ENCODE measurements around the gene C2orf68.
"Not testable (repeated sequence)": the region's sequence is repeated elsewhere in the genome, so short reads cannot be mapped to it uniquely, and the experiment has no call there.

C2orf68 gene

DNA sequence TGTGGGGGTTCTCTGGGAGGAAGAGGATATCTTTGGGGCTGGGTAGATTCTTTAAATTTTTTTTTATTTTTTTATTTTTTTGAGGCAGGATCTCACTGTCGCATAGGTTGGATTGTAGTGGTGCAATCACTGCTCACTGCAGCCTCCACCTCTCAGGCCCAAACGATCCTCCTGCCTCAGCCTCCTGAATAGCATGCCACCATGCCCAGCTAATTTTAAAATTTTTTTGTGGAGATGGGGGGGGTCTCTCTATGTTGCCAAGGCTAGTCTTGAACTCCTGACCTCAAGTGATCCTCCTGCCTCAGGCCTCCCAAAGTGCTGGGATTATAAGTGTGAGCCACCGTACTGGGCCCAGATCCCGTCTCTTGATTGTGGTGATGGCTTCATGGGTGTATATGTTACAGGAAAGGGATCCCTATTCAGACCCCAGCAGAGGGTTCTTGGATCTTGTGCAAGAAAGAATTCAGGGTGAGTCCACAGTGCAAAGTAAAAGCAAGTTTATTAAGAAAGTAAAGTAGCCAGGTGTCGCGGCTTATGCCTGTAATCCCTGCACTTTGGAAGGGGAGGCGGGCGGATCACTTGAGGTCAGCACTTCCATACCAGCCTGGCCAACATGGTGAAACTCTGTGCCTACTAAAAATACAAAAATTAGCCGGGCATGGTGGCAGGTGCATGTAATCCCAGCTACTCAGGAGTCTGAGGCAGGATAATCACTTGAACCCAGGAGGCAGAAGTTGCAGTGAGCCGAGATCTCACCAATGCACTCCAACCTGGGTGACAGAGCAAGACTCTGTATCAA, 2.0 kb upstream of the C2orf68 start:
- Mint-ChIP-seq H3K27me3 (no peaks in the 10 kb centered on the region), H3K27ac (no peak overlapping the region), H3K9me3 (no peaks in the 10 kb centered on the region), H3K4me3 (no peak overlapping the region), H3K36me3 (peaks cover 5 to 10% of the 10 kb centered on the region in 2 donors), H3K4me1 (peaks cover 6 to 37% of the 10 kb centered on the region in 2 donors)
- DNase-seq (no peak), ATAC-seq (replicated peaks) (no peak)

GRCh38 chr2:85611217-85611704, 605 bp downstream of the C2orf68 start:
- DNase-seq (no peak), ATAC-seq (replicated peaks) (peak in 1 of 2 donors; percentile 14)
- Mint-ChIP-seq H3K4me1 (peaks cover 10 to 49% of the 10 kb centered on the region in 2 donors), H3K27ac (peak overlapping the region; percentile 98), H3K27me3 (no peaks in the 10 kb centered on the region), H3K4me3 (peak overlapping the region; percentile 86 to 100), H3K36me3 (peaks cover 15 to 20% of the 10 kb centered on the region in 2 donors), H3K9me3 (no peaks in the 10 kb centered on the region)

DNA sequence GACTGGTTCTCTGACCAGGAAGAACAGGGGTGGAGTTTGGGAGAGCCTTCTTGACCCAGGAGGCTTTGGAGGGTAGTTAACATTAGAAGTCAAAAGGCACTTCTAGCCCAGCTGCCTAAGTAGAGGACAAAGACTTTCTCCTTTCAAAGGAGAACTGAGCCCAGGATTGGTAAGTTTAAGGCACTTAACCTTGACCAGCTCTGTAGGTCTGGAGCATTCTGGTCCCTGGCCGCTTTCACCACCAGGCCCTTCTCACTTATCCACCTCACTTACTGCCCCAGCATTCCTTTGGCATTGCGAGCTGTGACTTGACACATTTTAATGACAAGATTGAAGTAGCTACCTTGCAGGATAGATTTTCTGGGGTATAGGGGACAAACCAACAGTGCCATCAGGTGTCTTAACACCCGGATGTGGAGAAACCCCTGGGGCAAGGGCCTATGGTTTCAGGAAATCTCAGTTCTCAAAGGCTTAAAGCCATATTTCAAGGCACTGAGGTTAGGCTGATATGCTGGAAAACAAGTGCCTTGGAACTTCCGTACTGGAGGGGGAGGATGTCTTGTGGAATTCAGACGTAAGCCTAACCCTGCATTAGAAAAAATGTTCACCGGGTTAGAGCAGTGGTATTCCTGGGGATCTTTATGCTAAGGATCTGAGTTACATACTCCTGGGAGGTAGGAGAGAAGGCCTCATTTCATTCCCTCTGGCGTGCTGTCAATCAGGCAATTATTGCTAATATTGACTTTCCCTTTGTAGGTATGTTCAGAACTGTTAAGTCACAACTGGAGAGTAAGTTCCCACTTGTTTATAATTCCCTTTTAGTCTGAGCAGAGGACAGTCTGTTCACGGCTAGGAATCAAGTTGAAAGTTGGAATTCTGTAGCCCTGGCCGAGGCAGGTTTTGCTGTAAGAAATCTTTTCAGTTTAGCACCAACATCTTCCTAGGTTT, 4.3 kb downstream of the C2orf68 start:
- Mint-ChIP-seq H3K9me3 (no peaks in the 10 kb centered on the region), H3K4me3 (no peak overlapping the region), H3K36me3 (peaks cover 19 to 30% of the 10 kb centered on the region in 2 donors), H3K4me1 (peaks cover 24 to 52% of the 10 kb centered on the region in 2 donors), H3K27me3 (no peaks in the 10 kb centered on the region), H3K27ac (peak overlapping the region; percentile 44)
- ATAC-seq (replicated peaks) (no peak), DNase-seq (no peak)

- DNase-seq (no peak), ATAC-seq (replicated peaks) (no peak)
- peaks cover 19 to 26% of the 10 kb centered on the region in 2 donors for H3K36me3 Mint-ChIP-seq
- H3K9me3 Mint-ChIP-seq = no peaks in the 10 kb centered on the region
- no peak overlapping the region for H3K4me3 Mint-ChIP-seq
- H3K4me1 Mint-ChIP-seq = peaks cover 33 to 55% of the 10 kb centered on the region in 2 donors
- no peak overlapping the region for H3K27ac Mint-ChIP-seq
- no peaks in the 10 kb centered on the region for H3K27me3 Mint-ChIP-seq
These were observed 5.8 kb downstream of the C2orf68 start for GRCh38 chr2:85606116-85606455.

GRCh38 chr2:85605406-85606115, 6.3 kb downstream of the C2orf68 start:
- H3K36me3 Mint-ChIP-seq = peaks cover 19 to 26% of the 10 kb centered on the region in 2 donors

GRCh38 chr2:85604568-85605339, 7.1 kb downstream of the C2orf68 start:
- Mint-ChIP-seq H3K4me1 (peaks cover 38 to 61% of the 10 kb centered on the region in 2 donors), H3K36me3 (peaks cover 19 to 26% of the 10 kb centered on the region in 2 donors), H3K27ac (no peak overlapping the region), H3K27me3 (no peaks in the 10 kb centered on the region), H3K9me3 (no peaks in the 10 kb centered on the region), H3K4me3 (no peak overlapping the region)
- no peak for DNase-seq
- no peak for ATAC-seq (replicated peaks)

More at GRCh38 chr2:85605406-85606115, 6.3 kb downstream of the C2orf68 start:
- Mint-ChIP-seq H3K27ac (no peak overlapping the region), H3K27me3 (no peaks in the 10 kb centered on the region), H3K4me3 (no peak overlapping the region), H3K4me1 (peaks cover 34 to 60% of the 10 kb centered on the region in 2 donors), H3K9me3 (no peaks in the 10 kb centered on the region)
- no peak for DNase-seq
- ATAC-seq (replicated peaks) = no peak

GRCh38 chr2:85604133-85604444, 7.8 kb downstream of the C2orf68 start:
- not testable (repeated sequence) for H3K27me3 Mint-ChIP-seq; H3K9me3 Mint-ChIP-seq; ATAC-seq (replicated peaks); DNase-seq
- H3K36me3 Mint-ChIP-seq = peaks cover 16 to 23% of the 10 kb centered on the region in 2 donors
- peak overlapping the region; percentile 81 for H3K27ac Mint-ChIP-seq
- H3K4me3 Mint-ChIP-seq = peak overlapping the region; percentile 91 to 92
- H3K4me1 Mint-ChIP-seq = peaks cover 37 to 58% of the 10 kb centered on the region in 2 donors

DNA sequence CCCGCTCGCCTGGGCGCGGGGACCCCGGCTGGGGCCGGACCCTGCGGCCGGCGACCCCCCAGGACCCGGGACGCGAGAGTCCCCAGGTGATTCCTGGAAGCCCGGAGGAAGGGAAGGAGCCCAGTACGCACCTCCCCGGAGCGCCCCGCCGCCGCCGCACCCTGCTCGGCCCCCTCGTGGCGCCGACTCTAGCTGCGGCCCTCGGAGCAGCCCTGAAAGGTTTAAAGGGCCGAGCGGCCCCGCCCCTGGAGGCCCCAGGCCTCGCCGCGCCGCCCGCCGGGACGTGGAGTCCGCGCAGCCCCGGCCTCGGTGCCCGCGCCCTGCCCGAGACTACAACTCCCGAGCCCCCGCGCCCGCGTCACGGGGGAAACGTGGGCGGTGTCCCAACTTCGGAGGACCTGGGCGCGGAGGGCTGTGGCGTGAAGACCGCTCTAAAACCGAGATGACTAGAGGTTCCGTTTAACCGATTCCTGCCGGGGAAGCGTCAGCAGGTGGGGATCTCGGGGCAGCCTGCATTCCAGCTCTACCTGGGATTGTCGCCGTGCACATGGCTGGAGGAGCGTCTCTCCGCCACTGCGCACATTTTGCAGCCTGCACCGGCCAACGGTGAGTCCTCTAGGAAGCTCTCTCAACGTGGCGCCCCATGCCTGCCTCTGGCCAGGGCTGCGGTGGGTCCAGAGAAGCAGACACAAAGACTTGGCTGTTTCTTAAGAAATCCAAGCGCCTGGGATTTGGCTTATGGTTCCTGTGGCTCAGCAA, 9.2 kb downstream of the C2orf68 start, which contains the start of gene TMEM150A:
Gene TMEM150A (minus strand): TSS at position 223 of the 759 bp plus-strand sequence. CDS start 750 bp downstream, outside the sequence.
- Mint-ChIP-seq H3K36me3 (peaks cover 9 to 15% of the 10 kb centered on the region in 2 donors), H3K4me3 (peak within 1 kb of the TSS; percentile 92 to 94), H3K4me1 (peaks cover 30 to 54% of the 10 kb centered on the region in 2 donors)

GRCh38 chr2:85601771-85602475, 9.9 kb downstream of the C2orf68 start:
- Mint-ChIP-seq H3K36me3 (peaks cover 7 to 17% of the 10 kb centered on the region in 2 donors), H3K27ac (peak overlapping the region; percentile 94), H3K9me3 (no peaks in the 10 kb centered on the region), H3K4me1 (peaks cover 33 to 55% of the 10 kb centered on the region in 2 donors), H3K4me3 (peak overlapping the region; percentile 92 to 94), H3K27me3 (no peaks in the 10 kb centered on the region)
- DNase-seq = no peak
- ATAC-seq (replicated peaks) = peak; percentile 41 to 46

More for the DNA sequence above, 9.2 kb downstream of the C2orf68 start, which contains the start of gene TMEM150A:
- Mint-ChIP-seq H3K27ac (peak within 1 kb of the TSS; percentile 94), H3K9me3 (no peaks in the 10 kb centered on the region), H3K27me3 (no peaks in the 10 kb centered on the region)
- DNase-seq (peak; percentile 91), ATAC-seq (replicated peaks) (peak; percentile 97)

GRCh38 chr2:85600951-85601770, 10.7 kb downstream of the C2orf68 start:
- peak overlapping the region; percentile 94 for H3K27ac Mint-ChIP-seq
- DNase-seq (no peak), ATAC-seq (replicated peaks) (no peak)
- no peaks in the 10 kb centered on the region for H3K9me3 Mint-ChIP-seq
- H3K4me1 Mint-ChIP-seq = peaks cover 38 to 57% of the 10 kb centered on the region in 2 donors
- peak overlapping the region; percentile 92 to 94 for H3K4me3 Mint-ChIP-seq
- H3K27me3 Mint-ChIP-seq = no peaks in the 10 kb centered on the region
- H3K36me3 Mint-ChIP-seq = peaks cover 7 to 20% of the 10 kb centered on the region in 2 donors

GRCh38 chr2:85600235-85600575, 11.7 kb downstream of the C2orf68 start:
- H3K4me1 Mint-ChIP-seq = peaks cover 37 to 64% of the 10 kb centered on the region in 2 donors

More at GRCh38 chr2:85600235-85600575, 11.7 kb downstream of the C2orf68 start:
- Mint-ChIP-seq H3K27me3 (no peaks in the 10 kb centered on the region), H3K27ac (peak overlapping the region; percentile 39), H3K36me3 (peaks cover 9 to 23% of the 10 kb centered on the region in 2 donors), H3K4me3 (no peak overlapping the region), H3K9me3 (no peaks in the 10 kb centered on the region)
- DNase-seq = no peak
- no peak for ATAC-seq (replicated peaks)
